Osteoblast (primary cell): ENCODE data around the gene RNASEL. TPM values are rescaled to one million over a fixed set of nuclear protein-coding genes. Genes with fewer than 3 reads are reported as not detected.

ENCODE experiments used
- DNase-seq: peaks from one replicate; pipeline ENCODE4 v3.0.0; 2011; ENCODE audit warnings: low spot score, mixed read lengths; ENCODE audit not compliant: insufficient read length; ENCODE audit errors: missing footprints
- H2AFZ ChIP-seq: 2 replicates; pipeline ENCODE4 v1.6.0; 2011; ENCODE audit warnings: mild to moderate bottlenecking, low read length
- H3K27ac ChIP-seq: 2 replicates; pipeline ENCODE4 v1.5.1; 2011; ENCODE audit warnings: mild to moderate bottlenecking, low read depth, low read length, moderate library complexity
- H3K27me3 ChIP-seq: 2 replicates; pipeline ENCODE4 v1.6.0; 2012; ENCODE audit warnings: mild to moderate bottlenecking, control low read depth, inconsistent platforms, low read length, moderate library complexity; ENCODE audit not compliant: insufficient read depth
- H3K36me3 ChIP-seq: 2 replicates; pipeline ENCODE4 v1.5.1; 2011; ENCODE audit warnings: mild to moderate bottlenecking, low read length, control low read depth, moderate library complexity; ENCODE audit not compliant: insufficient read depth
- H3K4me1 ChIP-seq: 2 replicates; pipeline ENCODE4 v1.5.1; 2011; ENCODE audit warnings: mild to moderate bottlenecking, low read length, control low read depth, moderate library complexity; ENCODE audit not compliant: insufficient read depth
- H3K4me2 ChIP-seq: 2 replicates; pipeline ENCODE4 v1.6.0; 2011; ENCODE audit warnings: mild to moderate bottlenecking, low read length; ENCODE audit not compliant: insufficient read depth
- H3K4me3 ChIP-seq: fragments of 200-600 bp; sonication (generic); 3 replicates; pipeline ENCODE4 v1.5.1; 2012; ENCODE audit warnings: mild to moderate bottlenecking, low read length, inconsistent platforms; ENCODE audit not compliant: insufficient read depth
- H3K79me2 ChIP-seq: 2 replicates; pipeline ENCODE4 v1.6.0; 2012; ENCODE audit warnings: mild to moderate bottlenecking, low read length, control low read depth, inconsistent platforms; ENCODE audit not compliant: insufficient read depth
- H3K9me3 ChIP-seq: 2 replicates; pipeline ENCODE4 v1.5.1; 2011; ENCODE audit warnings: low read depth, low read length, control low read depth
- H4K20me1 ChIP-seq: 2 replicates; pipeline ENCODE4 v1.6.0; 2012; ENCODE audit warnings: mild to moderate bottlenecking, low read length, control low read depth; ENCODE audit not compliant: insufficient read depth
- CTCF ChIP-seq: IDR thresholded peaks from 2 replicates; pipeline ENCODE4 v1.5.1; 2011; ENCODE audit warnings: mild to moderate bottlenecking, low read depth, low read length, moderate library complexity; ENCODE audit errors: extremely low read depth
- total RNA-seq: library from RNA; depleted of rRNA; stranded (reverse); fragments of >200 nt; gene quantifications from 2 replicates; pipeline ENCODE4 v1.2.3, GENCODE V29; 2012

The RNASEL gene
- total RNA-seq, 1 donor: 7.2 TPM

- Histone ChIP-seq H3K4me3 (no peak overlapping the region), H3K27me3 (no peaks in the 10 kb centered on the region), H3K4me1 (peaks cover 6% of the 10 kb centered on the region), H3K36me3 (peaks cover 1% of the 10 kb centered on the region), H4K20me1 (no peaks in the 10 kb centered on the region), H3K4me2 (no peak overlapping the region), H2AFZ (no peak overlapping the region), H3K27ac (no peak overlapping the region), H3K9me3 (no peaks in the 10 kb centered on the region), H3K79me2 (no peaks in the 10 kb centered on the region)
- TF ChIP-seq CTCF: no peak
- DNase-seq: no peak
Observed at GRCh38 chr1:182584746-182585145, 4.3 kb downstream of the RNASEL start.

- Histone ChIP-seq H3K4me1 (peaks cover 3% of the 10 kb centered on the region), H3K36me3 (peaks cover 7% of the 10 kb centered on the region), H3K27me3 (no peaks in the 10 kb centered on the region), H3K9me3 (no peaks in the 10 kb centered on the region), H2AFZ (no peak overlapping the region), H4K20me1 (no peaks in the 10 kb centered on the region), H3K79me2 (no peaks in the 10 kb centered on the region), H3K4me3 (no peak overlapping the region), H3K27ac (no peak overlapping the region), H3K4me2 (no peak overlapping the region)
- DNase-seq: no peak
- no peak for TF ChIP-seq CTCF
Observed at GRCh38 chr1:182580736-182581135, 8.3 kb downstream of the RNASEL start.

- Histone ChIP-seq H2AFZ (no peak overlapping the region), H4K20me1 (no peaks in the 10 kb centered on the region), H3K4me2 (peak overlapping the region; percentile 49), H3K36me3 (peaks cover 7% of the 10 kb centered on the region), H3K4me1 (peaks cover 9% of the 10 kb centered on the region), H3K27ac (no peak overlapping the region), H3K4me3 (no peak overlapping the region), H3K27me3 (no peaks in the 10 kb centered on the region), H3K79me2 (no peaks in the 10 kb centered on the region), H3K9me3 (no peaks in the 10 kb centered on the region)
- DNase-seq: no peak
- TF ChIP-seq CTCF: no peak
Observed at GRCh38 chr1:182575540-182576149, 13.4 kb downstream of the RNASEL start.

- Histone ChIP-seq H3K27ac (no peak overlapping the region), H2AFZ (no peak overlapping the region), H3K36me3 (peaks cover under 1% of the 10 kb centered on the region), H3K4me3 (no peak overlapping the region), H4K20me1 (no peaks in the 10 kb centered on the region), H3K4me1 (peaks cover 9% of the 10 kb centered on the region), H3K4me2 (no peak overlapping the region), H3K79me2 (no peaks in the 10 kb centered on the region), H3K9me3 (no peaks in the 10 kb centered on the region), H3K27me3 (no peaks in the 10 kb centered on the region)
- no peak for TF ChIP-seq CTCF
- DNase-seq: no peak
Observed at GRCh38 chr1:182574156-182574555, 14.9 kb downstream of the RNASEL start.
